H9 (cell line): ENCODE data around the gene SSPN. TPM values are rescaled to one million over a fixed set of nuclear protein-coding genes. Genes with fewer than 3 reads are reported as not detected.

Experiments used
- DNase-seq: peaks from one replicate; pipeline ENCODE4 v3.0.0-alpha.2; 2017
- H2AFZ ChIP-seq: one replicate; pipeline ENCODE4 v1.6.1; 2013; ENCODE audit warnings: mild to moderate bottlenecking, low read length, control low read depth, moderate library complexity
- H2AK5ac ChIP-seq: 2 replicates; pipeline ENCODE4 v1.6.1; 2013; ENCODE audit warnings: low read length, control low read depth, mixed read lengths; ENCODE audit not compliant: insufficient read length
- H2BK120ac ChIP-seq: one replicate; pipeline ENCODE4 v1.6.1; 2013; ENCODE audit warnings: low read depth, mild to moderate bottlenecking, low read length, control low read depth, inconsistent platforms; ENCODE audit not compliant: poor library complexity, severe bottlenecking
- H2BK12ac ChIP-seq: 2 replicates; pipeline ENCODE4 v1.6.1; 2013; ENCODE audit warnings: low read length, control low read depth, mixed read lengths, low read depth; ENCODE audit not compliant: insufficient read length
- H2BK15ac ChIP-seq: 2 replicates; pipeline ENCODE4 v1.6.1; 2013; ENCODE audit warnings: low read depth, low read length, control low read depth
- H2BK20ac ChIP-seq: one replicate; pipeline ENCODE4 v1.6.1; 2013; ENCODE audit warnings: low read depth, mild to moderate bottlenecking, low read length, control low read depth, inconsistent platforms; ENCODE audit not compliant: poor library complexity, severe bottlenecking
- H2BK5ac ChIP-seq: 2 replicates; pipeline ENCODE4 v1.6.1; 2013; ENCODE audit warnings: low read length, control low read depth, mixed read lengths; ENCODE audit not compliant: insufficient read length
- H3K14ac ChIP-seq: 2 replicates; pipeline ENCODE4 v1.6.1; 2013; ENCODE audit warnings: low read length, control low read depth; ENCODE audit not compliant: insufficient read depth
- H3K18ac ChIP-seq: 2 replicates; pipeline ENCODE4 v1.6.1; 2013; ENCODE audit warnings: low read depth, mild to moderate bottlenecking, mixed read lengths, low read length, control low read depth; ENCODE audit not compliant: insufficient read length
- H3K23ac ChIP-seq: 2 replicates; pipeline ENCODE4 v1.6.1; 2013; ENCODE audit warnings: low read length, control low read depth, mixed read lengths, low read depth; ENCODE audit not compliant: insufficient read length
- H3K23me2 ChIP-seq: 2 replicates; pipeline ENCODE4 v1.6.1; 2013; ENCODE audit warnings: low read depth, mild to moderate bottlenecking, mixed read lengths, low read length, control low read depth; ENCODE audit not compliant: insufficient read length, poor library complexity, severe bottlenecking
- H3K27ac ChIP-seq: 2 replicates; pipeline ENCODE4 v1.5.1; 2013; ENCODE audit warnings: low read length, control low read depth, mixed read lengths, low read depth; ENCODE audit not compliant: insufficient read length
- H3K27me3 ChIP-seq: 2 replicates; pipeline ENCODE4 v1.6.1; 2013; ENCODE audit warnings: low read length, control low read depth, inconsistent platforms; ENCODE audit not compliant: insufficient read depth
- H3K4ac ChIP-seq: 2 replicates; pipeline ENCODE4 v1.6.1; 2013; ENCODE audit warnings: low read depth, mild to moderate bottlenecking, control low read depth, inconsistent platforms, low read length, moderate library complexity
- H3K4me1 ChIP-seq: 2 replicates; pipeline ENCODE4 v1.6.1; 2013; ENCODE audit warnings: low read length, control low read depth, inconsistent platforms; ENCODE audit not compliant: insufficient read depth
- H3K4me2 ChIP-seq: 2 replicates; pipeline ENCODE4 v1.6.1; 2013; ENCODE audit warnings: low read length, control low read depth, mixed read lengths; ENCODE audit not compliant: insufficient read length, insufficient read depth
- H3K56ac ChIP-seq: 2 replicates; pipeline ENCODE4 v1.6.1; 2013; ENCODE audit warnings: low read depth, mild to moderate bottlenecking, mixed read lengths, low read length, control low read depth; ENCODE audit not compliant: insufficient read length
- H3K79me1 ChIP-seq: 2 replicates; pipeline ENCODE4 v1.6.1; 2013; ENCODE audit warnings: low read depth, mild to moderate bottlenecking, moderate library complexity, low read length, control low read depth, inconsistent platforms; ENCODE audit not compliant: insufficient read depth, poor library complexity, severe bottlenecking
- H3K79me2 ChIP-seq: 2 replicates; pipeline ENCODE4 v1.6.1; 2013; ENCODE audit warnings: low read length, control low read depth, inconsistent platforms; ENCODE audit not compliant: insufficient read depth
- H3K9ac ChIP-seq: 2 replicates; pipeline ENCODE4 v1.6.1; 2013; ENCODE audit warnings: low read length, control low read depth, mixed read lengths; ENCODE audit not compliant: insufficient read length; ENCODE audit errors: extremely low read depth
- H3K9me3 ChIP-seq: one replicate; pipeline ENCODE4 v1.6.1; 2013; ENCODE audit warnings: low read depth, low read length, inconsistent platforms; ENCODE audit not compliant: control insufficient read depth
- H3T11ph ChIP-seq: one replicate; pipeline ENCODE4 v1.6.1; 2013; ENCODE audit warnings: mild to moderate bottlenecking, low read length, control low read depth, inconsistent platforms
- H4K20me1 ChIP-seq: one replicate; pipeline ENCODE4 v1.6.1; 2013; ENCODE audit not compliant: control insufficient read depth, insufficient read length, insufficient read depth
- H4K5ac ChIP-seq: 2 replicates; pipeline ENCODE4 v1.6.1; 2013; ENCODE audit warnings: low read depth, mild to moderate bottlenecking, mixed read lengths, low read length, control low read depth; ENCODE audit not compliant: insufficient read length
- H4K8ac ChIP-seq: replicated peaks from 2 replicates; pipeline ENCODE4 v1.6.1; 2013; ENCODE audit warnings: low read length, control low read depth, mixed read lengths, low read depth; ENCODE audit not compliant: insufficient read length
- H4K91ac ChIP-seq: 2 replicates; pipeline ENCODE4 v1.6.1; 2013; ENCODE audit warnings: low read depth, mild to moderate bottlenecking, moderate library complexity, mixed read lengths, low read length, control low read depth; ENCODE audit not compliant: insufficient read length
- H3K27ac Mint-ChIP-seq, 3 experiments: 2 replicates in 2 of 3; 3 replicates in 1 of 3; pipeline ENCODE4 v1.8.0; 2020 to 2021; ENCODE audit warnings: mixed read lengths in 3 of 3, mild to moderate bottlenecking in 1 of 3, moderate library complexity in 1 of 3
- H3K27me3 Mint-ChIP-seq: 2 replicates; pipeline ENCODE4 v1.8.0; 2021; ENCODE audit warnings: low read depth, mild to moderate bottlenecking, moderate library complexity, mixed read lengths
- H3K36me3 Mint-ChIP-seq, 3 experiments: 2 replicates in 2 of 3; 3 replicates in 1 of 3; pipeline ENCODE4 v1.8.0; 2020 to 2021; ENCODE audit warnings: low read depth in 3 of 3, mixed read lengths in 3 of 3; ENCODE audit not compliant: insufficient read depth in 1 of 3
- H3K4me1 Mint-ChIP-seq, 2 experiments: 2 replicates each; pipeline ENCODE4 v1.8.0; 2020; ENCODE audit warnings: mixed read lengths in 2 of 2
- H3K4me3 Mint-ChIP-seq, 2 experiments: 2 replicates in 1 of 2; 3 replicates in 1 of 2; pipeline ENCODE4 v1.8.0; 2020 to 2021; ENCODE audit warnings: mild to moderate bottlenecking in 2 of 2, mixed read lengths in 2 of 2, moderate library complexity in 1 of 2
- H3K9me3 Mint-ChIP-seq, 2 experiments: 2 replicates in 1 of 2; 3 replicates in 1 of 2; pipeline ENCODE4 v1.8.0; 2020; ENCODE audit warnings: mild to moderate bottlenecking in 2 of 2, mixed read lengths in 2 of 2, moderate library complexity in 1 of 2
- WGBS: extraction: QIAGEN DNeasy Blood & Tissue Kit; methylation state at CpG from one replicate; pipeline ENCODE4 v1.1.7; 2013; ENCODE audit warnings: missing lambda C conversion rate, low lambda C conversion rate, mixed read lengths; ENCODE audit not compliant: insufficient read length; ENCODE audit errors: extremely low coverage; 5-methylcytosine and 5-hydroxymethylcytosine counted together
- total RNA-seq: library from RNA; stranded (reverse); gene quantifications from 2 replicates; pipeline ENCODE4 v1.2.1, GENCODE V29; 2021
- TF ChIP-seq, protein P1 (sequence below): fragments of 200-600 bp; sonication (generic); conservative IDR thresholded peaks from 3 replicates; pipeline ENCODE4 v1.8.0; 2021; ENCODE audit warnings: antibody characterized with exemption, mild to moderate bottlenecking

The SSPN gene
- total RNA-seq, 1 experiment from 2014 or later, result 0.81 TPM

DNA sequence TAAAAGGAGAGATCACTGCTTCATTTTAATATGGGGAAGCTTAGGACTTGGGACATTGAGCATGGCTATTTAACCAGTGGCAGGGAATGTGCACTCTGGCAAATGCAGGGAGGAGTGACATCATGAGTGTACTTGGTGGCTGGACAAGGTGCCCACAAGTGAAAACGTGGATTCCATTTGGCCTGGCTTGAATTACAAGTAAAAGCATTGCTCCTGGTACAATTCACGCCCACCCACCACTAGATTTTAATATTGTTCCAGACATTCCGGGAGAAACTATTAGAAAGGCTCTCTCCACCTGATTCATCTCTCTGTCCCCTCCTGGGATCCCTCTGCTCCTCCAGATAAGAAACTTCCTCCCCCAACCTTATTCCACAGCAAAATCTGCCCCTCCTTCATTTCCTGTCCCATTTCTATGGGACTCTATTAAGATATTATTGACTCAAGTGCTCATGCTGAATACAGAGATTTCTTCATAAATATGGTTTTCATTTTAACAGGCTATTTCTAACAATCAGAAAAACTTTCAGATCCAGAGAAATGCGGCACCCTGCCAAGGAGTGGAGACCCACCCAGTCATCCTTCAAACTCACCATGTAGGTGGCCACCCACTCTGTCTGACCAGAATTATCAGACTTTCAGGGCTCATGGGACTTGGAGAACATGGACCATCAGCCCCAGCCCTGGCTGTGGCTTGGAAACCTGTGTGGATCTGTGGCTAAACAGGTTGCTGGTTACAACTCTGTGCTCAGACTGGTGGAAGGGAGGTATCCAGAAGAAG lies 43.2 kb downstream of the SSPN start:
- H3K9me3 ChIP-seq, result no peaks in the 10 kb centered on the region
- H3K79me2 ChIP-seq, result no peaks in the 10 kb centered on the region
- no CpG with 5 or more reads among the region's 4 CpGs for WGBS
- no peak overlapping the region for H2AK5ac ChIP-seq
- H3K9ac ChIP-seq, result no peak overlapping the region
- no peak overlapping the region for H2BK20ac ChIP-seq
- no peaks in the 10 kb centered on the region for H3K4me1 ChIP-seq
- Mint-ChIP-seq H3K36me3 (no peaks in the 10 kb centered on the region; a peak in 1 of 7 replicates), H3K27me3 (peaks cover 7% of the 10 kb centered on the region), H3K4me1 (peaks cover 0 to 5% of the 10 kb centered on the region in 2 experiments; a peak in 2 of 4 replicates), H3K9me3 (no peaks in the 10 kb centered on the region), H3K4me3 (no peak overlapping the region), H3K27ac (no peak overlapping the region; a peak in 1 of 7 replicates)
- no peak overlapping the region for H4K91ac ChIP-seq
- no peak overlapping the region for H3T11ph ChIP-seq
- DNase-seq, result no peak
- H3K56ac ChIP-seq, result no peak overlapping the region
- H4K5ac ChIP-seq, result no peak overlapping the region
- H3K14ac ChIP-seq, result no peak overlapping the region
- no peak overlapping the region for H3K23ac ChIP-seq
- no peak overlapping the region for H2BK12ac ChIP-seq
- H2BK5ac ChIP-seq, result no peak overlapping the region
- no peak overlapping the region for H2BK120ac ChIP-seq
- H2BK15ac ChIP-seq, result no peak overlapping the region
- no peaks in the 10 kb centered on the region for H4K20me1 ChIP-seq
- H3K4ac ChIP-seq, result no peak overlapping the region
- H3K4me2 ChIP-seq, result no peak overlapping the region
- TF ChIP-seq, protein P1, sequence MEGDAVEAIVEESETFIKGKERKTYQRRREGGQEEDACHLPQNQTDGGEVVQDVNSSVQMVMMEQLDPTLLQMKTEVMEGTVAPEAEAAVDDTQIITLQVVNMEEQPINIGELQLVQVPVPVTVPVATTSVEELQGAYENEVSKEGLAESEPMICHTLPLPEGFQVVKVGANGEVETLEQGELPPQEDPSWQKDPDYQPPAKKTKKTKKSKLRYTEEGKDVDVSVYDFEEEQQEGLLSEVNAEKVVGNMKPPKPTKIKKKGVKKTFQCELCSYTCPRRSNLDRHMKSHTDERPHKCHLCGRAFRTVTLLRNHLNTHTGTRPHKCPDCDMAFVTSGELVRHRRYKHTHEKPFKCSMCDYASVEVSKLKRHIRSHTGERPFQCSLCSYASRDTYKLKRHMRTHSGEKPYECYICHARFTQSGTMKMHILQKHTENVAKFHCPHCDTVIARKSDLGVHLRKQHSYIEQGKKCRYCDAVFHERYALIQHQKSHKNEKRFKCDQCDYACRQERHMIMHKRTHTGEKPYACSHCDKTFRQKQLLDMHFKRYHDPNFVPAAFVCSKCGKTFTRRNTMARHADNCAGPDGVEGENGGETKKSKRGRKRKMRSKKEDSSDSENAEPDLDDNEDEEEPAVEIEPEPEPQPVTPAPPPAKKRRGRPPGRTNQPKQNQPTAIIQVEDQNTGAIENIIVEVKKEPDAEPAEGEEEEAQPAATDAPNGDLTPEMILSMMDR, result no peak
- no peaks in the 10 kb centered on the region for H3K79me1 ChIP-seq
- no peaks in the 10 kb centered on the region for H3K23me2 ChIP-seq
- no peaks in the 10 kb centered on the region for H3K27me3 ChIP-seq
- H3K27ac ChIP-seq, result no peak overlapping the region
- no peak overlapping the region for H2AFZ ChIP-seq
- no peak overlapping the region for H4K8ac ChIP-seq
- no peak overlapping the region for H3K18ac ChIP-seq
